ENCODE data around the gene TOR1B.
"Not testable (repeated sequence)": the region's sequence is repeated elsewhere in the genome, so short reads cannot be mapped to it uniquely, and the experiment has no call there.

TOR1B gene

GRCh38 chr9:129802833-129803675 lies at the start of gene TOR1B:
TOR1B (plus strand) TSS chr9:129803184; CDS start chr9:129803213, 29 bp downstream.
- DNase-seq (ENCODE audit: low spot score): peak; percentile 92

- DNase-seq (ENCODE audit: low spot score): no peak
Measured at GRCh38 chr9:129755151-129755550, 47.8 kb upstream of the TOR1B start.

GRCh38 chr9:129756191-129756590 lies 46.8 kb upstream of the TOR1B start:
- DNase-seq (ENCODE audit: low spot score): no peak

- no peak for DNase-seq (ENCODE audit: low spot score)
Measured at GRCh38 chr9:129757045-129757444, 45.9 kb upstream of the TOR1B start.

GRCh38 chr9:129759319-129759718 lies 43.7 kb upstream of the TOR1B start:
- DNase-seq (ENCODE audit: low spot score): no peak

- no peak for DNase-seq (ENCODE audit: low spot score)
Measured at GRCh38 chr9:129759804-129760502, 43.0 kb upstream of the TOR1B start.

- not testable (repeated sequence) for DNase-seq (ENCODE audit: low spot score)
Measured at GRCh38 chr9:129760784-129761183, 42.2 kb upstream of the TOR1B start.

GRCh38 chr9:129761293-129761900 lies 41.6 kb upstream of the TOR1B start:
- DNase-seq (ENCODE audit: low spot score): no peak

GRCh38 chr9:129761901-129762369 lies 41.0 kb upstream of the TOR1B start:
- no peak for DNase-seq (ENCODE audit: low spot score)

- not testable (repeated sequence) for DNase-seq (ENCODE audit: low spot score)
Measured at GRCh38 chr9:129762370-129762984, 40.5 kb upstream of the TOR1B start.

- DNase-seq (ENCODE audit: low spot score): no peak
Measured at GRCh38 chr9:129762985-129763926, 39.7 kb upstream of the TOR1B start.

- DNase-seq (ENCODE audit: low spot score): no peak
Measured at GRCh38 chr9:129765764-129766317, 37.1 kb upstream of the TOR1B start.

GRCh38 chr9:129768486-129768885 lies 34.5 kb upstream of the TOR1B start:
- no peak for DNase-seq (ENCODE audit: low spot score)

GRCh38 chr9:129769669-129770068 lies 33.3 kb upstream of the TOR1B start:
- DNase-seq (ENCODE audit: low spot score): no peak

GRCh38 chr9:129770741-129771140 lies 32.2 kb upstream of the TOR1B start:
- no peak for DNase-seq (ENCODE audit: low spot score)

- DNase-seq (ENCODE audit: low spot score): no peak
Measured at GRCh38 chr9:129773262-129774048, 29.5 kb upstream of the TOR1B start.

GRCh38 chr9:129774791-129775447 lies 28.1 kb upstream of the TOR1B start:
- DNase-seq (ENCODE audit: low spot score): no peak

- DNase-seq (ENCODE audit: low spot score): no peak
Measured at GRCh38 chr9:129775448-129775798, 27.6 kb upstream of the TOR1B start.

GRCh38 chr9:129776096-129776495 lies 26.9 kb upstream of the TOR1B start:
- not testable (repeated sequence) for DNase-seq (ENCODE audit: low spot score)

- DNase-seq (ENCODE audit: low spot score): no peak
Measured at GRCh38 chr9:129776566-129776937, 26.4 kb upstream of the TOR1B start.
